Skeletal muscle satellite cell (primary cell): Measurements from ENCODE around the gene HECTD4.

Experiments
- H3K27me3 ChIP-seq: 2 replicates; pipeline ENCODE4 v1.7.0; 2013; ENCODE audit warnings: low read length; ENCODE audit not compliant: control insufficient read depth, insufficient read depth
- H3K36me3 ChIP-seq: 2 replicates; pipeline ENCODE4 v1.7.0; 2013; ENCODE audit warnings: mild to moderate bottlenecking, control low read depth, low read length; ENCODE audit not compliant: insufficient read depth
- H3K4me1 ChIP-seq: 2 replicates; pipeline ENCODE4 v1.7.0; 2013; ENCODE audit warnings: low read length; ENCODE audit not compliant: control insufficient read depth, insufficient read depth
- H3K4me2 ChIP-seq: 2 replicates; pipeline ENCODE4 v1.7.0; 2013; ENCODE audit warnings: mild to moderate bottlenecking, low read length
- H3K4me3 ChIP-seq: 2 replicates; pipeline ENCODE4 v1.7.0; 2013; ENCODE audit warnings: low read length
- H3K9ac ChIP-seq: 2 replicates; pipeline ENCODE4 v1.7.0; 2013; ENCODE audit warnings: mild to moderate bottlenecking, low read depth, low read length, moderate library complexity
- H3K9me3 ChIP-seq: replicated peaks from 2 replicates; pipeline ENCODE4 v1.7.0; 2013; ENCODE audit warnings: mild to moderate bottlenecking, control low read depth, low read length

The HECTD4 gene

DNA sequence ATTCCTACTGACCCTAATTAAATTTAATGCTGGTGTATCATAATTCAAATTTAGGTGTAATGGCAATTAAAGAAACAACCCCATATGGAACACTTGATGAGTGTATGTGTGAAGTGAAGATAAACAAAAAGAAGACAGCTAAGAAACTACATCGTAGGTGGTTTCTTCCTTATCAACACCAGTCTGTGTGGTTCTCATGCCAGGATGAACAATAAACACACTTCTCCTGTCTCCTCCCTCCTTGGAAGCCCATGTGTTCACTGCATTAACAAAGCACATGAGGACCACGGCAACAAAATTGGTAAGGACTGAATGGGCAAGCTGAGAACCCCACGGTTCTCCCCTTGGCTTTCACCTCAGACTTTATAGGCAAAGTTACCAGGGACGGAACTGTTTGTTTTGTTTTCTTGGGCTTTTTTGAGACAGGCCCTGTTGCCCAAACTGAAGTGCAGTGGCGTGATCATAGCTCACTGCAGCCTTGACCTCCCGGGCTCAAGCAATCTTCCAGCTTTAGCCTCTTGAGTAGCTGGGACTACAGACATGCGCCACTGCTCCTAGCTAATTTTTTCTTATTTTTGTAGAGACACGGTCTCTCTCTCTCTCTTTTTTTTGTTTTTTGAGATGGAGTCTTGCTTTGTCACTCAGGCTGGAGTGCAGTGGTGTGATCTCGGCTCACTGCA is 185.9 kb downstream of the HECTD4 start:
- no peak overlapping the region for H3K4me3 ChIP-seq
- no peaks in the 10 kb centered on the region for H3K4me1 ChIP-seq
- H3K9ac ChIP-seq, result no peak overlapping the region
- no peak overlapping the region for H3K4me2 ChIP-seq
- no peaks in the 10 kb centered on the region for H3K9me3 ChIP-seq
- no peaks in the 10 kb centered on the region for H3K27me3 ChIP-seq
- peaks cover 61% of the 10 kb centered on the region for H3K36me3 ChIP-seq

DNA sequence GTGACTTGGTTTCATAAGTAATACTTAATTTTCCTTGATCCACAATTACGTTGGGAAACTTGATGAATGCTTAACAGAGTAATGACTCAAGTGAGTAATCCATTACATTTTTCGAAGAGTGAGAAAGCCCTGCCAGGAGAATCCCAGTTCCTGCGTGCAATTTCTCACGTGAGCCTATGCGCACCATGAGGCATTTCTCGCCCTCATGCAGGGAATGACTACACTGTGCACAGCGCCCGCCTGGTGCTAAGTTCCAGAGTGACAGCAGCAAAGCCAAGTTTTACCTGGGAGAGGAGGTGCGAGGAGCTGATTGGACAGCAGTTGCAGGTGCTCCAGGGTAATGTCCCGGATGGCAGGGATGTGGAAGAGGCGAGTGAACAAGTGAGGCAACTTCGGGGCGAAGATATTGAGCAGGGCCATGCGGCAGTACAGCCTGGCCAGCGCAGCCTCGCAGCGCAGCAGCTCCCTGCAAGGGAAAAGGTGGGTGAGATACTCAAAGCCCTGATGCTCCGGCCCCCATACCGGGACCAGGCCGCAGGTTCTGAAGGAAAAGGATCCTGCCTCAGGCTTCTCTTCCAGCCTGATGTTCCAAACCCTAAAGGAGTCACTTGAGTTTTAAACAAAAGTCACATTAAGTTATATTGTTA is 187.5 kb downstream of the HECTD4 start:
- H3K27me3 ChIP-seq, result no peaks in the 10 kb centered on the region
- no peak overlapping the region for H3K4me3 ChIP-seq
- peaks cover 59% of the 10 kb centered on the region for H3K36me3 ChIP-seq
- H3K9me3 ChIP-seq, result no peaks in the 10 kb centered on the region
- no peaks in the 10 kb centered on the region for H3K4me1 ChIP-seq
- no peak overlapping the region for H3K9ac ChIP-seq
- no peak overlapping the region for H3K4me2 ChIP-seq

DNA sequence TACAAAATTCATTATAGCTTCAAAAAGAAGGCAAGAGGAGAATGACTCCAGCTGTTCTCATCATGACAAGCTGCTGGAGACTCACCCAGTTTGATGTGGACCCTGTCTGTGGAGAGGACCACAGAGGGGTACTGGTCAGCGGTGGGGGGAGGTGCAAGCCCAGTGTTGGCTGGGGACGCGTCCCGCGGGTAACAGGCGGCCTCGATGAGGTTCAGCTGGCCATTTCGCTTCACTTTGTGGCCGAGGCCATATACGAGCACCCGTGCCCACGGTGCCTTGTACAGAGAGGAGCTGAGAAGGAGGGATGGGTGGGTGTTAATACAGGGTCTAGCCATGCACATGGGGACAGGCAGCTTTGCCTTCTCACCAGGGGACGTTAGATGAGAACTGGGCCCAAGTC is 189.8 kb downstream of the HECTD4 start:
- Histone ChIP-seq H3K27me3 (no peaks in the 10 kb centered on the region), H3K4me1 (no peaks in the 10 kb centered on the region), H3K9ac (no peak overlapping the region), H3K9me3 (no peaks in the 10 kb centered on the region), H3K4me3 (no peak overlapping the region), H3K36me3 (peaks cover 51% of the 10 kb centered on the region), H3K4me2 (no peak overlapping the region)

GRCh38 chr12:112191840-112192321 is 190.3 kb downstream of the HECTD4 start:
- no peaks in the 10 kb centered on the region for H3K27me3 ChIP-seq
- peaks cover 51% of the 10 kb centered on the region for H3K36me3 ChIP-seq
- H3K4me1 ChIP-seq, result no peaks in the 10 kb centered on the region
- H3K9me3 ChIP-seq, result no peaks in the 10 kb centered on the region
- no peak overlapping the region for H3K9ac ChIP-seq
- no peak overlapping the region for H3K4me2 ChIP-seq
- H3K4me3 ChIP-seq, result no peak overlapping the region

GRCh38 chr12:112191201-112191600 is 191.0 kb downstream of the HECTD4 start:
- H3K27me3 ChIP-seq, result no peaks in the 10 kb centered on the region
- H3K4me3 ChIP-seq, result no peak overlapping the region
- no peaks in the 10 kb centered on the region for H3K4me1 ChIP-seq
- no peaks in the 10 kb centered on the region for H3K9me3 ChIP-seq
- H3K4me2 ChIP-seq, result no peak overlapping the region
- H3K36me3 ChIP-seq, result peaks cover 50% of the 10 kb centered on the region
- H3K9ac ChIP-seq, result no peak overlapping the region

GRCh38 chr12:112190231-112191025 is 191.8 kb downstream of the HECTD4 start:
- Histone ChIP-seq H3K36me3 (peaks cover 48% of the 10 kb centered on the region), H3K4me2 (no peak overlapping the region), H3K4me3 (no peak overlapping the region), H3K9me3 (no peaks in the 10 kb centered on the region), H3K27me3 (no peaks in the 10 kb centered on the region), H3K9ac (no peak overlapping the region), H3K4me1 (no peaks in the 10 kb centered on the region)

GRCh38 chr12:112188130-112188830 is 194.0 kb downstream of the HECTD4 start:
- no peak overlapping the region for H3K9ac ChIP-seq
- H3K4me1 ChIP-seq, result peaks cover under 1% of the 10 kb centered on the region
- no peaks in the 10 kb centered on the region for H3K27me3 ChIP-seq
- no peak overlapping the region for H3K4me2 ChIP-seq
- no peaks in the 10 kb centered on the region for H3K9me3 ChIP-seq
- no peak overlapping the region for H3K4me3 ChIP-seq
- peaks cover 43% of the 10 kb centered on the region for H3K36me3 ChIP-seq

DNA sequence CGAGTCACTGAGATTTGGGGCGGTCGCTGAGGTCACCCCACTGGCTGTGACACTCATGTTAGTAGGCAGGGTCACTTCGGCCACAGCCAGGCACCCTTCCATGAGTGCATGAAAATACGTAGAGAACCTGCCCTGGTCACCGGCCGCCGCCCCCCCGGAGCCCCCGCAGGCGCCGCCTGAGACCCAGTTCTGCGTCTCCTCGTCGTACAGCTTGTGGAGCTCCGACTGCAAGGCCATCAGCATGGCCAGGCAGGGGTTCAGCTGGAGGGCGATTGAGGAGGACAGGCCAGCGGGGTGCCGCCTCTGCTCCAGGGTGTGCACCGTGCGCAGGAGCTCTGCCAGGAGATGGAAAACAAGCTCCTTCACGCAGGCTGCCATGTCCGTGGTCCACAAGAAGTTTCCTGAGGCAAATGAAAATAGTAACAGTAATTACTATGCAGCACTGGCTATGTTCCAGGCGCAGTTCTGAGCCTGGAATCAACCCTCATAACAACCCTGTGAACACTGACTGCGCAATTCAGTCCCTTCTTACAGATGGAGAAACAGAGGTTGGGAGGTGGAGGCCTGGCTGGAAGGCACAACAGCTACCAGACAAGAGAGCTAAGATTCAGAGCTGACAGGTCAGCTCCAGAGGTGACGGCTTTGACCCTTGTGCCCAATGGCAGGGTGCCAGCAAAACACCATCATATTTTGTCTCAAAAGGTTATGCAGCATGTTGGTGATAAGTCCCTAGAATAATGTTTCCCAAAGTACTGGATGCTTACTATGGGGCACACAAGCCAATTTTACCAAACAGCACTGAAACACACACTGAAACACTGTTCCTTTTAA is 196.9 kb downstream of the HECTD4 start:
- Histone ChIP-seq H3K4me1 (peaks cover 11% of the 10 kb centered on the region), H3K36me3 (peaks cover 23% of the 10 kb centered on the region), H3K9me3 (no peaks in the 10 kb centered on the region), H3K4me2 (no peak overlapping the region), H3K4me3 (no peak overlapping the region), H3K9ac (no peak overlapping the region), H3K27me3 (no peaks in the 10 kb centered on the region)

DNA sequence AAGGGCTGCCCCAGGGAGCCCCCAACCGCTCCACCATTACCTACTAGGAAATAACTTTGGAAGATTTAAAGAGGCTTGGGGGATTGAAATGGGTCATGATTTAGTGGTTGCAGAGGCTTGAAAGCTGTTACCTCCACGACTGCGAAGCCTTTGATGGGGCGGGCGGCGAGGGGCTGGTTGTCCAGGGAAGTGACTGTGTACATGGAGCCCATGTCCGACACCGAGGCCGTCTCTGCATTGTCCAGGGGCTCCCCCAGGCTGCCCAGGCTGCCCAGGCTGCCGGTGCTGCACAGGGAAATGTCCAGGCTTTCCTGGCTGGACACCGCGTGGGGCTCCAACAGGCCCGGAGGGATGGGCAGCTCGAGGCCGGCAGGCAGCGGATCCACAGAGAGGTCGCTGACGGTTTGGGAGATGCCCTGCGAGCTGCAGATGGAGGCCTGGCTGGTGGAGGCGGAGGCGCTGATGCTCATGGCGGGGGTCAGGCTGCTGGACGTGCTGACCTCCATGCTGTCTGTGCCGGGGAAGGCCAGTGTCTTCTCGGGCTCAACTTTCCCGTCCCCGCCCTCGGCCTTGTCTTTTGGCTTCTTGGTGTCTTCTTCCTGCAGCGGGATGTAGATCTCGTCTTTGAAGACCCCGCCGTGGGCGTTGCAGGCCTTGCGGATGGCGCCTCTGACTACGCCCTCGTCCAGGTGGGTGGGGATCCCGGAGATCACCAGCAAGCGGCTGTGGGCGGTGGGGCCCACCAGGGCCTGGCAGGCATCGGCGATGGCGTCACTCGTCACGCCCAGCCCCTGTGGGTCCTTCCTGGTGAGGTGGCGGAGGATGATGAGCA is 198.0 kb downstream of the HECTD4 start:
- Histone ChIP-seq H3K36me3 (peaks cover 20% of the 10 kb centered on the region), H3K27me3 (no peaks in the 10 kb centered on the region), H3K4me1 (peaks cover 11% of the 10 kb centered on the region), H3K4me3 (no peak overlapping the region), H3K9ac (no peak overlapping the region), H3K4me2 (no peak overlapping the region), H3K9me3 (no peaks in the 10 kb centered on the region)
